Stimulated activated CD4-positive, alpha-beta T cell treated with anti-CD3 and anti-CD28 coated beads, Interleukin-2, amount 100 ng/mL, for 48 hours (primary cell): ENCODE measurements around the gene SULT4A1.
A peak's percentile ranks its signal among the peaks of the same experiment; 100 is the strongest.
"Not testable (repeated sequence)": the region's sequence is repeated elsewhere in the genome, so short reads cannot be mapped to it uniquely, and the experiment has no call there.

Experiments
- DNase-seq, 2 donors: peaks; one replicate each; pipeline ENCODE4 v3.0.0-alpha.2; 2020

SULT4A1 gene

GRCh38 chr22:43862074-43862881 lies at the start of gene SULT4A1:
TSS of gene SULT4A1 (minus strand) at chr22:43862513. CDS start at chr22:43862382, 131 bp downstream.
- no peak for DNase-seq

GRCh38 chr22:43911351-43911750 lies 49.0 kb upstream of the SULT4A1 start:
- no peak for DNase-seq

GRCh38 chr22:43910178-43910695 lies 47.9 kb upstream of the SULT4A1 start:
- DNase-seq: no peak

- no peak for DNase-seq
Observed at GRCh38 chr22:43909708-43910107, 47.4 kb upstream of the SULT4A1 start.

GRCh38 chr22:43905681-43906080 lies 43.4 kb upstream of the SULT4A1 start:
- DNase-seq: no peak

GRCh38 chr22:43904412-43904811 lies 42.1 kb upstream of the SULT4A1 start:
- peak in 1 of 2 donors; percentile 29 for DNase-seq

DNA sequence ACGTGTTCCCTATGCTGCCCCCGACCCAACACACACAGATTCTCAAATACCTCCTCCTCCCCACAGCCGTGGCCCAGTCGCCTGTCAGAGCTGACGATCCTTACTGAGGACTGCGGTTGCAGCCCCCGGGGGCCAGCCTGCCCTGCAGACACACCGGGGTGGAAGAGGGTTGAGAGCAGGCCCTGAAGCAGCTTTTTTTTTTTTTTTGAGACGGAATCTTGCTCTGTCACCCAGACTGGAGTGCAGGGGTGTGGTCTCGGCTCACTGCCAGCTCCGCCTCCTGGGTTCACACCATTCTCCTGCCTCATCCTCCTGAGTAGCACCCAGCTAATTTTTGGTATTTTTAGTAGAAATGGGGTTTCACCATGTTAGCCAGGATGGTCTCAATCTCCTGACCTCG lies 40.7 kb upstream of the SULT4A1 start:
- DNase-seq: not testable (repeated sequence)

GRCh38 chr22:43901976-43902643 lies 39.8 kb upstream of the SULT4A1 start:
- DNase-seq: no peak

- no peak for DNase-seq
Observed at GRCh38 chr22:43900206-43900605, 37.9 kb upstream of the SULT4A1 start.

DNA sequence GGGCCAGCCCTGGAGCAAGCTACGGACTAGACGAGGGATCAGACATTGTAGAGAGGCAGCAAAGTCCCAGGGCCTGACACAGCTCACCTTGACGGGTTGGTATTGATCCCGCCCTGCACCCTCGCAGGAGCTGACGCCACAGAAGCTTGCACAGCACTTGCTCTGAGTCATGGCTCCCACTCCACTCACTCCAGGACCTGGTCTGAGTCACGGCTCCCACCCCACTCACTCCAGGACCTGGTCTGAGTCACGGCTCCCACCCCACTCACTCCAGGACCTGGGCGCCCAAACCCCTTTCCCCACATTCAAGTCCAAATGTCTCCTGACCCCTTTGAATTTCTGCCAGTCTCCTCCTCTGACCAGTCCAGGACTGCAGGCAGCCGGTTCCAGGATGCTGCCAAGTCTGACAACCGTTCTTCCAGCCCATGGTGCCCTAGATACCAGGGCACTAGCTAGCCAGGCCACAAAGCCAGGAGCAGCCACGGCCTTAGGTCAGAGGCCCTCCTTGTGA lies 35.5 kb upstream of the SULT4A1 start:
- peak in 1 of 2 donors; percentile 10 for DNase-seq

DNA sequence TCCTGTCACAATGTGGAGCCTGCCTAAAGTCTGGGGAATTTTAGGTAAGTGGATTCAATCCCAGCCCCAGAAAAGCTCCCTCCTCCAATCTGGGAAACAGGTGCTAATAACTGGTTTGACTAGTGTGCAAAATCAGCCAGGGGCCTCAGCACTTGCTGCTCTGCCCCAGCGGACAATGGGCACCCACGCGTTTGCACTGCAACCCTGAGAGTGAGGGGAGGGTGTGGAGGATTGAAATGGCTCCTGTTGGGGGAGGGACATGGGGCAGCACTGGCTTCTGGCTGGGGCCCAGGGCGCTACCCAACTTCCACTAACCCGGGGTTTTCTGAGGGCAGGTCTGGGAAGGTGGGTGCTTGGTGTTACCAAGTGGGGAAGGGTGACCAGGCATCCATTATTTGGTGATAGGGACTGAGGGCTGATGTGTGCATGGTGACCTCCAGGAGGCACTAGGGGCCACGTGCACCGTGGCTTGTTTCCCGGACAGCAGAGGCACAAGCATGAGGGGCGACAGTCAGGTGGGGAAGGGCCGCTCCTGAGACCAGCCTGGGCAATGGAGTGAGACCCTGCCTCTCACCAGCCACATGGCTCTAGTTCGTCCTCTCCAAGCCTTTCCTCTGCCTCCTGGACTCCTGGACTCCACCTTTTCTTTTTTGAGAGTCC lies 33.8 kb upstream of the SULT4A1 start:
- DNase-seq: no peak

- no peak for DNase-seq
Observed at GRCh38 chr22:43894122-43894521, 31.8 kb upstream of the SULT4A1 start.

GRCh38 chr22:43893266-43893665 lies 31.0 kb upstream of the SULT4A1 start:
- DNase-seq: no peak

GRCh38 chr22:43892183-43892894 lies 30.0 kb upstream of the SULT4A1 start:
- DNase-seq: no peak

- peak; percentile 19 to 29 for DNase-seq
Observed at GRCh38 chr22:43891360-43892182, 29.3 kb upstream of the SULT4A1 start, which contains the start of gene PNPLA5. TSS of gene PNPLA5 (minus strand) at chr22:43892013. CDS start at chr22:43891880, 133 bp downstream.

DNA sequence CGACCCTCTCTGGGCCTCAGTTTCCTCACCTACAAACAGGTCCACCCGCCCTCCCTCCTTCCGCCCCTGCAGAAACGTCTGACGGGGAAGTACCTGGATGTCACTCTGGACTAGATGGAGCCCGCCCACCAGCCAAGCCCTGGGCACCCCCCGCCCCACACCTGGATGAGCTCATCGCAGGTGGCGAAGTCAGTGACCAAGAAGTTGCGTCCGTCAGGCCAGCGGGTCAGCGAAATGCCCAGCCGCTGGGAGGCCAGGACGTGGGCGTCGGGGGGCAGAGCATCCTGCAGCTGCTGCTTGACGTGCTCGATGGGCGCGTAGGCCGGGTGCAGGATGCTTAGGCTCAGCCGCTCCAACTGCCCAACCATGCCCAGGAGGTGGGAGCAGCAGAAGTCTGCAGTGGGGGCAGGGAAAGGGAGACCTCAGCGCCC lies 28.6 kb upstream of the SULT4A1 start:
- no peak for DNase-seq

- no peak for DNase-seq
Observed at GRCh38 chr22:43889860-43890253, 27.5 kb upstream of the SULT4A1 start.

- DNase-seq: no peak
Observed at GRCh38 chr22:43889201-43889859, 27.0 kb upstream of the SULT4A1 start.

- DNase-seq: no peak
Observed at GRCh38 chr22:43888740-43889139, 26.4 kb upstream of the SULT4A1 start.

DNA sequence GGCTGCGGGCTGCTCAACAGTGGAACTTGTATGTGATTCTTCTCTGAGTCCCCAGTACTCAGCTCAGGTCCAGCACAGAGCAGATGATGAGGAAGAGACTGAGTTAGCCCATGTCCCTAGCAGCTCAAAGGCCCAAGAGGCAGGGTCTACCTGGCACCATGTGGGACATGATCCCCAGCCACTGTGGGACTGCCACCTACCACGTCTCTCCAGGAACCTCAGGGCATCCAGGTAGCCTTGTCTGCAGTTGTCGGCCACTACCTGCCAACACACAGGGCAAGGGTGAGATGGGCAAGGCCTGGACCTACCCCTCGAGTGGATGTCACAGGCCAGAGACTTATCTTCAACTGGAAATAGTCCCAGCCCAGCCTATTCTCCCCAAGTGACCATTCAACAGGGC lies 25.1 kb upstream of the SULT4A1 start:
- no peak for DNase-seq

GRCh38 chr22:43886231-43886630 lies 23.9 kb upstream of the SULT4A1 start:
- DNase-seq: no peak
